Lower lobe of right lung (tissue), 2 donors: ENCODE results near the gene L3MBTL2. TPM values are rescaled to one million over a fixed set of nuclear protein-coding genes. Genes with fewer than 3 reads are reported as not detected.

Source experiments
- ATAC-seq, 2 donors: fragments of 200-7000 bp; cut with Tn5 transposase; one replicate each; pipeline ENCODE4 v1.9.1; 2020 to 2022; ENCODE audit warnings: mild to moderate bottlenecking in 2 of 2, moderate library complexity in 2 of 2
- DNase-seq: peaks from one replicate; pipeline ENCODE4 v3.0.0-alpha.2; 2020
- H3K27ac ChIP-seq: fragments of 200-600 bp; one replicate; pipeline ENCODE4 v1.8.0; 2022
- H3K27me3 ChIP-seq: fragments of 200-600 bp; one replicate; pipeline ENCODE4 v1.8.0; 2022; ENCODE audit warnings: low read depth
- H3K36me3 ChIP-seq: fragments of 200-600 bp; one replicate; pipeline ENCODE4 v1.8.0; 2022; ENCODE audit warnings: mild to moderate bottlenecking
- H3K4me1 ChIP-seq: fragments of 200-600 bp; one replicate; pipeline ENCODE4 v1.8.0; 2022
- H3K4me3 ChIP-seq: fragments of 200-600 bp; one replicate; pipeline ENCODE4 v1.8.0; 2022; ENCODE audit warnings: mild to moderate bottlenecking
- H3K9me3 ChIP-seq: fragments of 200-600 bp; one replicate; pipeline ENCODE4 v1.8.0; 2022
- CTCF ChIP-seq: fragments of 200-600 bp; IDR thresholded peaks from one replicate; pipeline ENCODE4 v1.8.0; 2022; ENCODE audit warnings: antibody characterized with exemption, mild to moderate bottlenecking
- intact Hi-C: fragments of 100-400 bp; cut with DNase I; formaldehyde crosslinking; loops from one replicate; pipeline ENCODE4 v1.11.0; 2022
- total RNA-seq: library from RNA; stranded (reverse); fragmentation: NEBNext Ultra II Directional; extraction: Animal tissue kit (Norgen Biotek cat#: 25700); gene quantifications from one replicate; pipeline ENCODE4 v1.2.1, GENCODE V29; 2021
- donor health status: DM: no; HTN: yes; CAD: no; lungs with severe emphysema.

L3MBTL2 gene
- total RNA-seq, 1 donor from 2014 or later: 22.8 TPM

GRCh38 chr22:41226723-41227655 lies 21.9 kb downstream of the L3MBTL2 start:
- peak; percentile 21 to 69 for ATAC-seq
- peak; percentile 58 for DNase-seq
- H3K4me3 ChIP-seq: no peak overlapping the region
- TF ChIP-seq CTCF: no peak
- no peaks in the 10 kb centered on the region for H3K27me3 ChIP-seq
- H3K9me3 ChIP-seq: no peaks in the 10 kb centered on the region
- H3K36me3 ChIP-seq: peaks cover 76% of the 10 kb centered on the region
- intact Hi-C loops: no loop called here
- no peaks in the 10 kb centered on the region for H3K4me1 ChIP-seq
- peak overlapping the region; percentile 41 for H3K27ac ChIP-seq

- Histone ChIP-seq H3K27ac (no peak overlapping the region), H3K9me3 (no peaks in the 10 kb centered on the region), H3K4me3 (no peak overlapping the region), H3K27me3 (no peaks in the 10 kb centered on the region), H3K36me3 (peaks cover 53% of the 10 kb centered on the region), H3K4me1 (no peaks in the 10 kb centered on the region)
- intact Hi-C loops: no loop called here
- no peak for ATAC-seq
- TF ChIP-seq CTCF: no peak
- no peak for DNase-seq
These were observed 24.1 kb downstream of the L3MBTL2 start for GRCh38 chr22:41229215-41229614.

GRCh38 chr22:41229730-41230400 lies 24.8 kb downstream of the L3MBTL2 start:
- no peak overlapping the region for H3K27ac ChIP-seq
- H3K9me3 ChIP-seq: no peaks in the 10 kb centered on the region
- H3K27me3 ChIP-seq: no peaks in the 10 kb centered on the region
- no peak for TF ChIP-seq CTCF
- intact Hi-C loops: no loop called here
- H3K36me3 ChIP-seq: peaks cover 47% of the 10 kb centered on the region
- DNase-seq (no peak), ATAC-seq (no peak)
- H3K4me3 ChIP-seq: no peak overlapping the region
- no peaks in the 10 kb centered on the region for H3K4me1 ChIP-seq

- H3K4me3 ChIP-seq: no peak overlapping the region
- intact Hi-C loops: no loop called here
- ATAC-seq (no peak), DNase-seq (no peak)
- no peaks in the 10 kb centered on the region for H3K9me3 ChIP-seq
- peaks cover 42% of the 10 kb centered on the region for H3K36me3 ChIP-seq
- no peaks in the 10 kb centered on the region for H3K27me3 ChIP-seq
- no peak overlapping the region for H3K27ac ChIP-seq
- TF ChIP-seq CTCF: no peak
- peaks cover 4% of the 10 kb centered on the region for H3K4me1 ChIP-seq
These were observed 25.3 kb downstream of the L3MBTL2 start for GRCh38 chr22:41230401-41230785.

- no peak for ATAC-seq
- Histone ChIP-seq H3K36me3 (peaks cover 32% of the 10 kb centered on the region), H3K4me3 (no peak overlapping the region), H3K27me3 (no peaks in the 10 kb centered on the region), H3K27ac (no peak overlapping the region), H3K9me3 (no peaks in the 10 kb centered on the region), H3K4me1 (peaks cover 5% of the 10 kb centered on the region)
- TF ChIP-seq CTCF: no peak
- intact Hi-C loops: no loop called here
- no peak for DNase-seq
These were observed 26.3 kb downstream of the L3MBTL2 start for GRCh38 chr22:41231369-41231768.
